HG03342 (cell line): ENCODE results near the gene ZSCAN5A.
"Not testable (repeated sequence)": the region's sequence is repeated elsewhere in the genome, so short reads cannot be mapped to it uniquely, and the experiment has no call there.

ENCODE experiments used
- ATAC-seq: cut with Tn5 transposase; IDR thresholded peaks from one replicate; pipeline ENCODE4 v1.9.1; 2021; ENCODE audit warnings: mild to moderate bottlenecking, moderate library complexity; ENCODE audit not compliant: unreplicated experiment

The ZSCAN5A gene

GRCh38 chr19:56314381-56315076 lies at the start of gene ZSCAN5A:
Gene ZSCAN5A, minus strand, starts transcription at chr19:56314839. Its CDS starts 89,793 bp downstream, at chr19:56225046.
- ATAC-seq, result peak; percentile 67

- ATAC-seq, result no peak
These were observed 46.2 kb upstream of the ZSCAN5A start for GRCh38 chr19:56360841-56361240.

GRCh38 chr19:56356944-56357343 lies 42.3 kb upstream of the ZSCAN5A start:
- no peak for ATAC-seq

- ATAC-seq, result no peak
These were observed 40.9 kb upstream of the ZSCAN5A start for GRCh38 chr19:56355517-56355916.

GRCh38 chr19:56351208-56351607 lies 36.6 kb upstream of the ZSCAN5A start:
- no peak for ATAC-seq

GRCh38 chr19:56350416-56351045 lies 35.9 kb upstream of the ZSCAN5A start:
- ATAC-seq, result no peak

GRCh38 chr19:56348289-56348877 lies 33.7 kb upstream of the ZSCAN5A start:
- ATAC-seq, result no peak

GRCh38 chr19:56347163-56347778 lies 32.6 kb upstream of the ZSCAN5A start:
- no peak for ATAC-seq

GRCh38 chr19:56341948-56342347 lies 27.3 kb upstream of the ZSCAN5A start:
- no peak for ATAC-seq

GRCh38 chr19:56339031-56339430 lies 24.4 kb upstream of the ZSCAN5A start:
- ATAC-seq, result not testable (repeated sequence)

- ATAC-seq, result not testable (repeated sequence)
These were observed 22.4 kb upstream of the ZSCAN5A start for GRCh38 chr19:56337077-56337476.

GRCh38 chr19:56335371-56335770 lies 20.7 kb upstream of the ZSCAN5A start:
- ATAC-seq, result not testable (repeated sequence)

GRCh38 chr19:56333506-56333905 lies 18.9 kb upstream of the ZSCAN5A start:
- ATAC-seq, result no peak

GRCh38 chr19:56332695-56333094 lies 18.1 kb upstream of the ZSCAN5A start:
- ATAC-seq, result no peak

GRCh38 chr19:56324436-56324835 lies 9.8 kb upstream of the ZSCAN5A start:
- no peak for ATAC-seq

GRCh38 chr19:56321989-56322440 lies 7.4 kb upstream of the ZSCAN5A start:
- no peak for ATAC-seq

GRCh38 chr19:56321254-56321988 lies 6.8 kb upstream of the ZSCAN5A start:
- no peak for ATAC-seq

GRCh38 chr19:56319991-56320390 lies 5.4 kb upstream of the ZSCAN5A start:
- ATAC-seq, result no peak

GRCh38 chr19:56317749-56318148 lies 3.1 kb upstream of the ZSCAN5A start:
- no peak for ATAC-seq

- ATAC-seq, result no peak
These were observed 2.1 kb upstream of the ZSCAN5A start for GRCh38 chr19:56316728-56317127.
